ENCODE data around the gene IRF4.
A peak's percentile ranks its signal among the peaks of the same experiment; 100 is the strongest.

The IRF4 gene

GRCh38 chr6:350371-350770 lies 41.2 kb upstream of the IRF4 start (continued):
- TF ChIP-seq ZNF777 (tag by site-specific recombination; IDR thresholded peaks at IDR 0.05; ENCODE audit: borderline replicate concordance) (no peak), ATF2 (tag by site-specific recombination; IDR thresholded peaks at IDR 0.05; ENCODE audit: low read depth) (no peak)

- CTCF ChIA-PET = interaction anchor here (0.7 to 2.6 kb wide), 7 partner anchors 9 to 163 kb away, joined by 3 to 23 read pairs (median 4); no protein-coding TSS in a partner anchor
- TF ChIP-seq ZXDB (tag by site-specific recombination; IDR thresholded peaks at IDR 0.05) = no peak
- TF ChIP-seq TRIM28 (IDR thresholded peaks at IDR 0.05; ENCODE audit: borderline replicate concordance, low read length) = no peak
- no peak for TF ChIP-seq ZNF423 (tag by site-specific recombination; IDR thresholded peaks at IDR 0.05)
- no peak for TF ChIP-seq ZNF426 (tag by site-specific recombination; IDR thresholded peaks at IDR 0.05)
- TF ChIP-seq ZNF561 (tag by site-specific recombination; IDR thresholded peaks at IDR 0.05; ENCODE audit: borderline replicate concordance) = no peak
- no peak for TF ChIP-seq ZNF184 (tag by site-specific recombination; IDR thresholded peaks at IDR 0.05)
- no peak for TF ChIP-seq KLF10 (tag by site-specific recombination; IDR thresholded peaks at IDR 0.05)
- no peak for TF ChIP-seq PRDM2 (tag by site-specific recombination; IDR thresholded peaks at IDR 0.05; ENCODE audit: borderline replicate concordance)
- Histone ChIP-seq H3K27ac (ENCODE audit: extremely low read depth, low read depth, low read length) (no peak overlapping the region), H3K4me1 (ENCODE audit: control insufficient read depth, insufficient read depth, low read length) (0 out of 2 replicates have a peak, but pooled peaks cover 3% of the 10 kb centered on the region), H3K9me3 (ENCODE audit: control insufficient read depth, insufficient read depth, low read depth, low read length) (no peaks in the 10 kb centered on the region), H3K4me3 (ENCODE audit: low read depth, low read length) (no peak overlapping the region), H3K36me3 (ENCODE audit: control insufficient read depth in 2 of 2, insufficient read depth in 1 of 2, low read length in 2 of 2) (peaks cover 0 to 3% of the 10 kb centered on the region in 2 experiments; a peak in 1 of 3 replicates)
- POLR2A ChIA-PET = interaction anchor here (0.5 kb wide), 1 partner anchor 71 kb away, joined by 4 read pairs; no protein-coding TSS in a partner anchor
These were observed 40.3 kb upstream of the IRF4 start for GRCh38 chr6:351011-351866.

- CTCF ChIA-PET = interaction anchor here (0.7 to 1.9 kb wide), 4 partner anchors 8 to 14 kb away, joined by 3 to 7 read pairs (median 4); no protein-coding TSS in a partner anchor
- Histone ChIP-seq H3K27ac (ENCODE audit: extremely low read depth, low read depth, low read length) (no peak overlapping the region), H3K9me3 (ENCODE audit: control insufficient read depth, insufficient read depth, low read depth, low read length) (no peaks in the 10 kb centered on the region), H3K4me1 (ENCODE audit: control insufficient read depth, insufficient read depth, low read length) (0 out of 2 replicates have a peak, but pooled peaks cover 3% of the 10 kb centered on the region), H3K4me3 (ENCODE audit: low read depth, low read length) (no peak overlapping the region), H3K36me3 (ENCODE audit: control insufficient read depth in 2 of 2, insufficient read depth in 1 of 2, low read length in 2 of 2) (peaks cover 0 to 3% of the 10 kb centered on the region in 2 experiments; a peak in 1 of 3 replicates)
- POLR2A ChIA-PET = no interaction called here
- TF ChIP-seq ZIC2 (tag by site-specific recombination; IDR thresholded peaks at IDR 0.05) = peak; percentile 51
- TF ChIP-seq ZNF692 (tag by site-specific recombination; IDR thresholded peaks at IDR 0.05) = peak; percentile 48; the same call in 1 of the 2 replicates
- no peak for TF ChIP-seq ZSCAN5A (tag by site-specific recombination; IDR thresholded peaks at IDR 0.05)
- no peak for TF ChIP-seq ZNF324 (tag by site-specific recombination; IDR thresholded peaks at IDR 0.05)
- TF ChIP-seq BCL11A (tag by site-specific recombination; IDR thresholded peaks at IDR 0.05; ENCODE audit: low read depth) = no peak
- TF ChIP-seq ZNF239 (tag by site-specific recombination; IDR thresholded peaks at IDR 0.05) = no peak
- TF ChIP-seq ZXDB (tag by site-specific recombination; IDR thresholded peaks at IDR 0.05) = no peak
- no peak for TF ChIP-seq PRDM6 (tag by site-specific recombination; IDR thresholded peaks at IDR 0.05)
- TF ChIP-seq ZNF354C (tag by site-specific recombination; IDR thresholded peaks at IDR 0.05; ENCODE audit: borderline replicate concordance, low read depth) = no peak
- no peak for TF ChIP-seq ZNF366 (tag by site-specific recombination; conservative IDR thresholded peaks at IDR 0.05)
These were observed 39.7 kb upstream of the IRF4 start for GRCh38 chr6:351867-352289.
